Measurements from ENCODE around the gene PABPN1. TPM values are rescaled to one million over a fixed set of nuclear protein-coding genes. Genes with fewer than 3 reads are reported as not detected.

PABPN1 gene
- total and polyA plus RNA-seq, 2 of the 13 experiments (the other 11 are each of a cell fraction or from before 2014, with no cell fraction given), result 233 to 524 TPM

DNA sequence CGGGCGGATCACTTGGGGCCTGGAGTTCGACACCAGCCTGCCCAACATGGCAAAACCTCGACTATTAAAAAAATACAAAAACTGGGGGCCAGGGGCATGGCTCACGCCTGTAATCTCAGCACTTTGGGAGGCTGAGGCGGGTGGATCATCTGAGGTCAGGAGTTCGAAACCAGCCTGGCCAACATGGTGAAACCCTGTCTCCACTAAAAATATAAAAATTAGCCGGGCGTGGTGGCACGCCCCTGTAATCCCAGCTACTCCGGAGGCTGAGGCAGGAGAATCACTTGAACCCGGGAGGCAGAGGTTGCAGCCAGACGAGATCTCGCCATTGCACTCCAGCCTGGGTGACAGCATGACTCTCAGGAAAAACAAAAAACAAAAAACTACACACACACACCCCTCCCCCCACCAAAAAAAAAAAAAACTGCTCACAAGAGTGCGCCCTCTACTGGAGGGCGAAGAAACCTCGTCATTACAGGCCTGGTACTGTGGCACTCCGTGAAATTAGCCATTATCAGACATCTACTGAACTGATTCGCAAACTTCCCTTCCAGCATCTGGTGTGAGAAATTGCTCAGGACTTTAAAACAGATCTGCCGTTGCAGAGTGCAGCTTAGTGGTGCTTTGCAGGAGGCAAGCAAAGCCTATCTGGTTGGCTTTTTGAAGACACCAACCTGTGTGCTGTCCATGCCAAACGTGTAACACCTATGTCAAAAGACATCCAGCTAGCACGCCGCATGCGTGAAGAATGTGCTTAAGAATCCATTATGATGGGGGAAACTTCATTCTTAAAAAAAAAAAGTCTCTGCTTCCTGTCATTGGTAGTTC is 26.3 kb upstream of the PABPN1 start (continued):
- TF ChIP-seq ISX (CRISPR knock-in tag; conservative IDR thresholded peaks at IDR 0.05) (peak; percentile 82; the same call in 1 of the 2 replicates), SIX4 (CRISPR knock-in tag; IDR thresholded peaks at IDR 0.05) (no peak), KMT2B (CRISPR knock-in tag; IDR thresholded peaks at IDR 0.05) (peak; percentile 38), KMT2A (CRISPR knock-in tag; IDR thresholded peaks at IDR 0.05) (peak; percentile 49; the same call in 1 of the 2 replicates), ZSCAN25 (CRISPR knock-in tag; IDR thresholded peaks at IDR 0.05) (0 out of 2 replicates have a peak, but pooled peaks have one; percentile 21), RFX5 (IDR thresholded peaks at IDR 0.05; ENCODE audit: low read depth, low read length) (no peak), ZNF230 (CRISPR knock-in tag; IDR thresholded peaks at IDR 0.05) (no peak; the same call in 1 of the 2 replicates)
- TF ChIP-seq, protein P1, sequence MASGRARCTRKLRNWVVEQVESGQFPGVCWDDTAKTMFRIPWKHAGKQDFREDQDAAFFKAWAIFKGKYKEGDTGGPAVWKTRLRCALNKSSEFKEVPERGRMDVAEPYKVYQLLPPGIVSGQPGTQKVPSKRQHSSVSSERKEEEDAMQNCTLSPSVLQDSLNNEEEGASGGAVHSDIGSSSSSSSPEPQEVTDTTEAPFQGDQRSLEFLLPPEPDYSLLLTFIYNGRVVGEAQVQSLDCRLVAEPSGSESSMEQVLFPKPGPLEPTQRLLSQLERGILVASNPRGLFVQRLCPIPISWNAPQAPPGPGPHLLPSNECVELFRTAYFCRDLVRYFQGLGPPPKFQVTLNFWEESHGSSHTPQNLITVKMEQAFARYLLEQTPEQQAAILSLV (CRISPR knock-in tag; IDR thresholded peaks at IDR 0.05; ENCODE audit: borderline replicate concordance), result peak; percentile 50; the same call in 1 of the 2 replicates
- TF ChIP-seq, protein P2, sequence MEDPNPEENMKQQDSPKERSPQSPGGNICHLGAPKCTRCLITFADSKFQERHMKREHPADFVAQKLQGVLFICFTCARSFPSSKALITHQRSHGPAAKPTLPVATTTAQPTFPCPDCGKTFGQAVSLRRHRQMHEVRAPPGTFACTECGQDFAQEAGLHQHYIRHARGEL (CRISPR knock-in tag; IDR thresholded peaks at IDR 0.05), result no peak
- TF ChIP-seq, protein P3, sequence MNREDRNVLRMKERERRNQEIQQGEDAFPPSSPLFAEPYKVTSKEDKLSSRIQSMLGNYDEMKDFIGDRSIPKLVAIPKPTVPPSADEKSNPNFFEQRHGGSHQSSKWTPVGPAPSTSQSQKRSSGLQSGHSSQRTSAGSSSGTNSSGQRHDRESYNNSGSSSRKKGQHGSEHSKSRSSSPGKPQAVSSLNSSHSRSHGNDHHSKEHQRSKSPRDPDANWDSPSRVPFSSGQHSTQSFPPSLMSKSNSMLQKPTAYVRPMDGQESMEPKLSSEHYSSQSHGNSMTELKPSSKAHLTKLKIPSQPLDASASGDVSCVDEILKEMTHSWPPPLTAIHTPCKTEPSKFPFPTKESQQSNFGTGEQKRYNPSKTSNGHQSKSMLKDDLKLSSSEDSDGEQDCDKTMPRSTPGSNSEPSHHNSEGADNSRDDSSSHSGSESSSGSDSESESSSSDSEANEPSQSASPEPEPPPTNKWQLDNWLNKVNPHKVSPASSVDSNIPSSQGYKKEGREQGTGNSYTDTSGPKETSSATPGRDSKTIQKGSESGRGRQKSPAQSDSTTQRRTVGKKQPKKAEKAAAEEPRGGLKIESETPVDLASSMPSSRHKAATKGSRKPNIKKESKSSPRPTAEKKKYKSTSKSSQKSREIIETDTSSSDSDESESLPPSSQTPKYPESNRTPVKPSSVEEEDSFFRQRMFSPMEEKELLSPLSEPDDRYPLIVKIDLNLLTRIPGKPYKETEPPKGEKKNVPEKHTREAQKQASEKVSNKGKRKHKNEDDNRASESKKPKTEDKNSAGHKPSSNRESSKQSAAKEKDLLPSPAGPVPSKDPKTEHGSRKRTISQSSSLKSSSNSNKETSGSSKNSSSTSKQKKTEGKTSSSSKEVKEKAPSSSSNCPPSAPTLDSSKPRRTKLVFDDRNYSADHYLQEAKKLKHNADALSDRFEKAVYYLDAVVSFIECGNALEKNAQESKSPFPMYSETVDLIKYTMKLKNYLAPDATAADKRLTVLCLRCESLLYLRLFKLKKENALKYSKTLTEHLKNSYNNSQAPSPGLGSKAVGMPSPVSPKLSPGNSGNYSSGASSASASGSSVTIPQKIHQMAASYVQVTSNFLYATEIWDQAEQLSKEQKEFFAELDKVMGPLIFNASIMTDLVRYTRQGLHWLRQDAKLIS (CRISPR knock-in tag; IDR thresholded peaks at IDR 0.05), result no peak
- TF ChIP-seq, protein P4, sequence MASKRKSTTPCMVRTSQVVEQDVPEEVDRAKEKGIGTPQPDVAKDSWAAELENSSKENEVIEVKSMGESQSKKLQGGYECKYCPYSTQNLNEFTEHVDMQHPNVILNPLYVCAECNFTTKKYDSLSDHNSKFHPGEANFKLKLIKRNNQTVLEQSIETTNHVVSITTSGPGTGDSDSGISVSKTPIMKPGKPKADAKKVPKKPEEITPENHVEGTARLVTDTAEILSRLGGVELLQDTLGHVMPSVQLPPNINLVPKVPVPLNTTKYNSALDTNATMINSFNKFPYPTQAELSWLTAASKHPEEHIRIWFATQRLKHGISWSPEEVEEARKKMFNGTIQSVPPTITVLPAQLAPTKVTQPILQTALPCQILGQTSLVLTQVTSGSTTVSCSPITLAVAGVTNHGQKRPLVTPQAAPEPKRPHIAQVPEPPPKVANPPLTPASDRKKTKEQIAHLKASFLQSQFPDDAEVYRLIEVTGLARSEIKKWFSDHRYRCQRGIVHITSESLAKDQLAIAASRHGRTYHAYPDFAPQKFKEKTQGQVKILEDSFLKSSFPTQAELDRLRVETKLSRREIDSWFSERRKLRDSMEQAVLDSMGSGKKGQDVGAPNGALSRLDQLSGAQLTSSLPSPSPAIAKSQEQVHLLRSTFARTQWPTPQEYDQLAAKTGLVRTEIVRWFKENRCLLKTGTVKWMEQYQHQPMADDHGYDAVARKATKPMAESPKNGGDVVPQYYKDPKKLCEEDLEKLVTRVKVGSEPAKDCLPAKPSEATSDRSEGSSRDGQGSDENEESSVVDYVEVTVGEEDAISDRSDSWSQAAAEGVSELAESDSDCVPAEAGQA (IDR thresholded peaks at IDR 0.05; ENCODE audit: low read depth), result no peak
- TF ChIP-seq, protein P4 (CRISPR knock-in tag; IDR thresholded peaks at IDR 0.05; ENCODE audit: borderline replicate concordance), result no peak
- TF ChIP-seq, protein P5, sequence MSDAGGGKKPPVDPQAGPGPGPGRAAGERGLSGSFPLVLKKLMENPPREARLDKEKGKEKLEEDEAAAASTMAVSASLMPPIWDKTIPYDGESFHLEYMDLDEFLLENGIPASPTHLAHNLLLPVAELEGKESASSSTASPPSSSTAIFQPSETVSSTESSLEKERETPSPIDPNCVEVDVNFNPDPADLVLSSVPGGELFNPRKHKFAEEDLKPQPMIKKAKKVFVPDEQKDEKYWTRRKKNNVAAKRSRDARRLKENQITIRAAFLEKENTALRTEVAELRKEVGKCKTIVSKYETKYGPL (CRISPR knock-in tag; IDR thresholded peaks at IDR 0.05), result peak; percentile 25; the same call in 1 of the 2 replicates
- TF ChIP-seq, protein P6, sequence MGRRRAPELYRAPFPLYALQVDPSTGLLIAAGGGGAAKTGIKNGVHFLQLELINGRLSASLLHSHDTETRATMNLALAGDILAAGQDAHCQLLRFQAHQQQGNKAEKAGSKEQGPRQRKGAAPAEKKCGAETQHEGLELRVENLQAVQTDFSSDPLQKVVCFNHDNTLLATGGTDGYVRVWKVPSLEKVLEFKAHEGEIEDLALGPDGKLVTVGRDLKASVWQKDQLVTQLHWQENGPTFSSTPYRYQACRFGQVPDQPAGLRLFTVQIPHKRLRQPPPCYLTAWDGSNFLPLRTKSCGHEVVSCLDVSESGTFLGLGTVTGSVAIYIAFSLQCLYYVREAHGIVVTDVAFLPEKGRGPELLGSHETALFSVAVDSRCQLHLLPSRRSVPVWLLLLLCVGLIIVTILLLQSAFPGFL (CRISPR knock-in tag; IDR thresholded peaks at IDR 0.05), result no peak
